Stimulated activated CD4-positive, alpha-beta T cell treated with anti-CD3 and anti-CD28 coated beads, Interleukin-1b, Interleukin-23, amount 100 ng/mL, for 1 hour (primary cell): ENCODE results near the gene RAB31.
"Not testable (repeated sequence)": the region's sequence is repeated elsewhere in the genome, so short reads cannot be mapped to it uniquely, and the experiment has no call there.

Source experiments
- DNase-seq, 2 donors: peaks; one replicate each; pipeline ENCODE4 v3.0.0-alpha.2; 2020; ENCODE audit warnings: low read depth in 2 of 2

RAB31 gene

DNA sequence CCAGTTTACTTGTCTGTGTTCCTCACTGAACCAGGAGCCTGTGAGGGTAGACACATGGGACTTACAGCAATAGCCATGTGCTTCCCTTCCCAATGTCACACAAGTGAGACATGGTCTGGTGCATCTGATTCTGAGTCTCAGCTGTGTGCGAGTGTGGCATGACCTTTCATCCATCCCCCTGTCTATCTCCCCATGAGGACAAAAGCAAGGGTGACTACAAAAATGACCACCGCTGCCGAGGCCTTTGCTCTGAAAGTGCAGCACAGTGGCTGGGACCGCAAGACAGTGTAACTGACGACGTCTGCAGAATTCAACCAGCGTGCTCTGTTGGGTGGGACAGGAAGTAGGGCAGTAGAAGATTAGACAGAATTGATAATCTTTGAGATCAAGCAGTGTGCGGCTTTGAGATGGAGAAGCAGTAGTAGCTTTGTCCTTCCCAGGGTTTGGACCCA, 50.5 kb downstream of the RAB31 start:
- no peak for DNase-seq

DNA sequence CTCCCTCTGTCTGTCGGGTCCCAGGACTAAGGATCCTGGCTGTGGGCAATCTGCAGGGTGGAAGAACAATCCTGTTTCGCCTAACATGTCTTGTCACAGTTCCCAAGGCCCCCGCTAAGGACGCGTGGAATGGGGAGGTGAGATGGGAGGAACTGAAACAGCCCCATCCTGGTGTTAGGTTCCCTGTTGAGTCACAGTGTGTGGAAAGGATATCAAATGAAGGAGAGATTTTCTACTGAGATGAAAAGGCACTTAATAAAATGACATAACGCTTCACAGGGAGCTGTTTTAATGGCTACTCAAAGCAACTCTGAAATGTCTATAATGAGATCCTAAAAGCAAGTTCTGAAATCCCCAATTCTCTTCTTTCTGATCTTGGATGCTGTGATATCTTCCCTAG, 52.5 kb downstream of the RAB31 start:
- no peak for DNase-seq

GRCh38 chr18:9762526-9762925, 54.4 kb downstream of the RAB31 start:
- DNase-seq: no peak

GRCh38 chr18:9763157-9763556, 55.1 kb downstream of the RAB31 start:
- DNase-seq: no peak

- DNase-seq: no peak
Observed at GRCh38 chr18:9764011-9764481, 55.9 kb downstream of the RAB31 start.

GRCh38 chr18:9765501-9765900, 57.4 kb downstream of the RAB31 start:
- DNase-seq: no peak

DNA sequence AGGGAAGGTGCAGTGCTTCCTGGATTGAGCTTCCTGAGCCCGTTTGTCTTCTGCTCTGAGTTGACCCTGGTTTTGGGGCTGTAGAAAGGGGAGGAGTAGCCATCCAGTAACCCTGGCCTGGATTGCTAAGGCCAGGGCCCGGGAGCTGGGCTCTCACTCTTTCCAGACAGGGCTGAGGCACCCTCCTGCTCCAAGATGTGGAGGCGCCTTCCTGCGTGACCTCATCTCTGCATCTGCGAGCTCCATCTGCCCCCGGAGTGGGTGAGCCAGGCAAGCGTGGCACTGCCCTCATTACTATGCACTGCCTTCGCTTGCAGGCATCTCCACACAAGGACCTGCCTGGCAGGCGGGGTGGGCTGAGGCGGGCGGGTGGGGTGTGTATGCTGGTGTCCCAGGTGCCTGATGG, 58.0 kb downstream of the RAB31 start:
- DNase-seq: no peak

DNA sequence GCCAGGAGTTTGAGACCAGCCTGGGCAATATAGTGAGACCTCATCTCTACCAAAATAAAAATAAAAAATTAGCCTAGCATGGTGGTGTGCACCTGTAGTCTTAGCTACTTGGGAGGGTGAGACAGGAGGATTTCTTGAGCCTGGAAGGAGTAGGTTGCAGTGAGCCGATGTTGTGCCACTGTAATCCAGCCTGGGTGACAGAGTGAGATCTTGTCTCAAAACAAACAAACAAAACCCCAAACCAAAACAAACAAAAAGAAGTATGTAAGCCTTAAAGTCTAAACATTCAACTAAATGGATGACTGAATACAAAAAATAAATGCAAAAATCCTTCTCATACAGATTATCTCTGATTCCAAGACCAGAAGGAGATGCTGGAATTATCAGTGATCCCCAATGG, 58.6 kb downstream of the RAB31 start:
- DNase-seq: no peak

GRCh38 chr18:9768071-9768691, 60.1 kb downstream of the RAB31 start:
- not testable (repeated sequence) for DNase-seq

GRCh38 chr18:9770111-9770510, 62.0 kb downstream of the RAB31 start:
- not testable (repeated sequence) for DNase-seq

DNA sequence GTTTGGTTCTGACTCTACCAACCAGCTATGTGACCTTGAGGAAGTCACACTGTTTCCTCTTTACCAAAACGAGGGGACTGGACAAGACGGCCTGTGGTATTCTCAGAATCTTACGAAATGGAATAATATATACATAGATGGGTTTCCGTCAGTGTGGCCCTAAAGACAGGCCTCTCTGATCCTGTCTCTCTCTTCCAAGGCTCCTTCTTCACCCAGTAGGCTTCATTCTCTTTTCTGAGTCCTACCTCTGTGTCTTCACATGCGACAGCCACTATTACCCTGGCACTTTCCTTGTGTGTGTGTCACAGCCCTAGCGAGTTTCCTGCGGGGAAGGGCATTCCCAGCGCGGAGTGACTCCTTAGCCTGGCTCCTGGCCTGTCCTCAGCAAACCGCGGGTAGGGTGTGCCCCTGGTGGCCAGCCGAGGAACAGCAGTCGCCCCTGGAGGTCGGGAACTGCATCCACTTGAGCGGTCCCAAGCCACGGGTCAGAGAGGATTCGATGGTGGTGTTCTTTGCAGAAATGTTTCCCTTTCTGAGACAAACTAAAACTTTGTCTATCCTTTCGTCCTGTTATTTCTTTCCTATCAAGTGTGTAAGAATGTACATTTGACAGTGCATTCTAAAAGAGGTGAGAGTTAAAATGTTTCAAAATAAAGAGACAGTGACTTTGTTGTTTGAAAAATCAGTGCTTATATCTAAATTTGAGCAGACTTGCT, 63.3 kb downstream of the RAB31 start:
- peak in 1 of 2 donors; percentile 40 for DNase-seq

DNA sequence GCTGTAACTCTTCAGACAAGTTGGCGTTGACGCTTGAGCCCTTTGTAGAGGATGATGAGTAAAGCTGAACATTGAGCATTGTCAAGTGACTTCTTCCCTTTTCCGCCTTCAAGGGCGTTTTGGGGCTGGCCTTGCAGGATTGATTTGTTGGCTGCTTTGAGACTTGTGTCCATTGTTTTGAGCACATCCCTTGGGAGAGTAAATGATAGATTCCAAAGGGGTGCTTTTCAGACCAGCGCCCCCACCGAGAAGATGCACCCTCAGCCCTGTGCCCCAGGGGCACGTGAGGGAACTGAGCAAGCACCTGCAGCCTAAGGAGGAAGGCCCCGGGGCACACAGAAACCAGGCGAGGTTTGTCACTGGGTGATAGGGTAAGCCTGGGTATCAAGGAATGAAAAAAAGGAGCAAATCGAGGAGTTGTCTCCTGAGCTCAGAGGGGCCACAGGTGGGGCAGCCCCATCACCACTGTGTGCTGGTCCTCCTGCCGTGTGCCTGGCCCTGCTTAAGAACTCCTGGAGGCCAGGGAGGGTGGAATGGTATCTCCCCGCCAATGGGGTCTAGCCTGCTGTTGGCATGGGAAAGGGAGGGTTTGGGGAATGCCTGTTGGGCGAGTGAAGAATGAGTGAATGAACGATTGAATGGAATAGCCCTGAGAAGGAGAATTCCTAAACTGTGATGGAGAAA, 64.0 kb downstream of the RAB31 start:
- DNase-seq: no peak

DNA sequence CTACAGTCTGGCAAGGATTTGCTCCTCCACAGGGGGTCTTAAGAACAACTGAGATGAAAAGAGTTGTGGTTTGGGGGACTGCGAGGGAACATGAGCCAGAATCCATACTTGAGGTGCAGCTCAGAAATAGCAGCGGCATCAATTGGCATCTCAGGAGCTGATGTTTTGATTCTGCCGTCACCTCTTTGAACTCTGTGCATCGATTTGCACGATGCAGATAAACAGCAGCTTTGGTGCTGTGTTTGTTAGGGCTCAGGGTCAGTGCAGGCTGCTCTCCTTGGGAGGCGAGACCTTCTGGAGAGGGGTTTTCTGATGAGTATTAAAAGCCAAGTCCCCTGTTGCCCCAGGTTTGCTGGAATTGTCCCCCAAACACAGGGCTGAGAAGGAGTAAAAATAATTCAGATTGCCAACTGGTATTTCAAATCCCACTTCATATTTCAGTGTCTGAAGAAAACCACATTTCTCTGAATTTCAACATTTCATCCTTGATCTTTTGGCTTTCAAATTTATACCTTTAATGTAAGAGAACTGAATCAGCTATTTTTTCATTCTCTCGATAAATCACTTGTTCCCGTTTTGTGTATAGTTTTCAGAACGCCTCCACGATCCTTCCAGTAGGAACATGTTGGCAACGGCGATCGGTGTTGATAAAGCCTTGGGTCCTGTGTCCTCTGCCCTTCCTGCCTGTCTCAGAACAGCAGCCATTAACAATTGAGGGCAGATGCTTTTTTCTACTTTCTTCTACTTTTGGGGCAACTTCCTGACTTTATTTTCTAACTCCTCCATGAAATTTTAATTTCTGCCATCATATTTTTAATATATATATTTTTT, 65.0 kb downstream of the RAB31 start:
- no peak for DNase-seq

GRCh38 chr18:9774150-9774549, 66.0 kb downstream of the RAB31 start:
- DNase-seq: no peak

GRCh38 chr18:9775178-9775577, 67.1 kb downstream of the RAB31 start:
- DNase-seq: no peak

DNA sequence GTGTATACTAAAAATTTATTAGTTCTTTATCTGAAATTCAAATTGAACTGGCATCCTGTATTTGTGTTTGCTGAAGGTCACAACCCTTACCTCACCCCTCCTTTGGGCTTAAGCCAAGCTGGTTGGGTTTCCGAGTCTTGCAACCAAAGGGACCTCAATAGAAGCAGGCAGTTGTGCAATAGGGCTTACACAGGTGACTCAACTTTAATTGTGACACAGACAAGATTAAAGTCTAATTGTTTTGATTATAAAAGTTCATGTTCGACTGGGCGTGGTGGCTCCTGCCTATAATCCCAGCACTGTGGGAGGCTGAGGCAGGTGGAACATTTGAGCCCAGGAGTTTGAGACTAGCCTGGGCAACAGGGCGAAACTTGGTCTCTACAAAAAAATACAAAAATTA, 71.5 kb downstream of the RAB31 start:
- DNase-seq: no peak

DNA sequence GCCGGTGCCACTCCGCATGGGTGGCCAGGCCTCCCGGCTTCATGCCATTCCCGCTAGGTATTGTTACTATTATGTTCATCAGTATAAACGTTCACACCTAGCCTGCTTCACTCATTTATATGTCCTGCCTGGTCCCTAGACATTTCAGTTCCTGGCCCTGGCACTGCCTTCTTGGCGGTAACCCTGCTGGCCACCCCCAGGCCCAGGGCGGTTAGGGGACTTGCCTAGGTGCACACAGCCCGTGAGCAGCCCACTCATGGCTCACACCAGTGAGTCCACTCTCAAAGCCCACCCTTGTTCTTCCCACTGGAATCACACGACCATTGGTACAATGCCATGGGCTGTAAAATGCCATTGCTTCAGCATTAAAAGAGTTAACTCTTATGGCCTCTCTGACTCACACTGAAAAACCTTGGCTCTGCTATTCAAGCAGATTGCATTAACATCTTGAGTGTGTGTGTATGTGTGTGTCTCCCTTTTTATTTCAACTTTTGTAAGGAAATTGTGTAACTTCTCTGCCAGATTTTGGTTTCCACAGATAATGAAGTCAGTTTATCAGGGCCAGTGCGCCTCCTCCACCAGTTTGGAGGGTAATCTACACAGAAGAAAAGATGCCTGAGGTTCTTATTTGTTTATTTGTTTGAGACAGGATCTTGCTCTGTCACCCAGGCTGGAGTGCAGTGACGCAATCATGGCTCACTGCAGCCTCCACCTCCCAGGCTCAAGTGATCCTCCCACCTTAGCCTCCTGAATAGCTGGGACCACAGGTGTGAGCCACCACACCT, 74.2 kb downstream of the RAB31 start:
- DNase-seq: no peak

DNA sequence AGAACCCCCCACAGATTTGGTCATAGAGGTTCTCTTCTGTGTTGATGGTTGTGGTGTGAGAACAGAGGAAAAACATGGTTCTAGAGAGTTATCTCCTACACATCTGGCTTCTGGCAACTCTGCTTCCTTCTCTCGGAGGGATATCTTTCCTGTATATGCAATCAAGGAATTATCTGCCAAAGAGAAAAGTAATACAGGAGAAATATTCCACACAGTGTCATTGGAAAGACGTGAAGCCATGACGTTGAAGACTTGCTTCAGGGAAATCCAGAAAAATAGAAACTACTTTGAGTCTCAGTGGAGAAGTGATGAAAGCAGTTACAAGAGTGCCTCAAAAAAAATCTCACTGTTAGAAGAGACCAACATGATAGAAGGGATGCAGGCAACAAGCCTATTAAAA, 78.5 kb downstream of the RAB31 start:
- DNase-seq: no peak

- DNase-seq: no peak
Observed at GRCh38 chr18:9787036-9787435, 78.9 kb downstream of the RAB31 start.

GRCh38 chr18:9787712-9788111, 79.6 kb downstream of the RAB31 start:
- DNase-seq: no peak

GRCh38 chr18:9788140-9788539, 80.0 kb downstream of the RAB31 start:
- DNase-seq: no peak
